ENCODE measurements around the gene ASPG. TPM values are rescaled to one million over a fixed set of nuclear protein-coding genes. Genes with fewer than 3 reads are reported as not detected.
A peak's percentile ranks its signal among the peaks of the same experiment; 100 is the strongest.

Gene ASPG
- total and polyA plus RNA-seq, 12 donors, result 2.8 to 32.0 (median 13.2) TPM

- 3 to 4% methylated on average over 71 of the region's 71 CpGs for WGBS, 2 donors
- Histone ChIP-seq H3K4me3 (peak overlapping the region in 6 of 10 donors; percentile 5 to 51 (median 37)), H3K27ac (no peak overlapping the region), H3K9me3 (no peaks in the 10 kb centered on the region), H3K4me1 (peaks cover 0 to 19% (median 14%) of the 10 kb centered on the region in 9 donors), H3K36me3 (no peaks in the 10 kb centered on the region), H3K27me3 (peaks cover 21 to 79% (median 62%) of the 10 kb centered on the region in 7 donors)
- DNase-seq (peak in 1 of 2 donors; percentile 9), ATAC-seq (no peak)
- intact Hi-C loops (cut with DNase I), result no loop called here
- TF ChIP-seq CTCF (IDR thresholded peaks at IDR 0.05), result no peak
Measured at GRCh38 chr14:104117341-104118005, 32.0 kb downstream of the ASPG start.

- Histone ChIP-seq H3K4me3 (no peak overlapping the region), H3K36me3 (no peaks in the 10 kb centered on the region), H3K27ac (no peak overlapping the region), H3K27me3 (peaks cover 21 to 86% (median 62%) of the 10 kb centered on the region in 7 donors), H3K4me1 (peaks cover 0 to 19% (median 14%) of the 10 kb centered on the region in 9 donors), H3K9me3 (peaks cover 0 to 6% (median 0%) of the 10 kb centered on the region in 11 donors)
- DNase-seq (peak in 1 of 2 donors; percentile 7), ATAC-seq (peak in 1 of 8 donors; percentile 6)
- intact Hi-C loops (cut with DNase I), result no loop called here
- no peak for TF ChIP-seq CTCF (IDR thresholded peaks at IDR 0.05)
- WGBS, 2 donors, result 53 to 64% methylated on average over 30 of the region's 30 CpGs
Measured at GRCh38 chr14:104118006-104118844, 32.7 kb downstream of the ASPG start.

GRCh38 chr14:104119119-104119487 is 33.6 kb downstream of the ASPG start:
- intact Hi-C loops (cut with DNase I), result no loop called here
- no peak for TF ChIP-seq CTCF (IDR thresholded peaks at IDR 0.05)

GRCh38 chr14:104119488-104120251 is 34.2 kb downstream of the ASPG start:
- Histone ChIP-seq H3K4me1 (peaks cover 0 to 19% (median 14%) of the 10 kb centered on the region in 9 donors), H3K27me3 (peaks cover 21 to 78% (median 62%) of the 10 kb centered on the region in 7 donors), H3K9me3 (peaks cover 0 to 21% (median 11%) of the 10 kb centered on the region in 11 donors), H3K36me3 (no peaks in the 10 kb centered on the region), H3K27ac (no peak overlapping the region), H3K4me3 (no peak overlapping the region)
- WGBS, 2 donors, result 64 to 66% methylated on average over 18 of the region's 18 CpGs
- ATAC-seq (no peak), DNase-seq (no peak)
- intact Hi-C loops (cut with DNase I), result no loop called here
- no peak for TF ChIP-seq CTCF (IDR thresholded peaks at IDR 0.05)

More at GRCh38 chr14:104119119-104119487, 33.6 kb downstream of the ASPG start:
- ATAC-seq (no peak), DNase-seq (no peak)
- Histone ChIP-seq H3K27me3 (peaks cover 21 to 84% (median 65%) of the 10 kb centered on the region in 7 donors), H3K36me3 (no peaks in the 10 kb centered on the region), H3K4me3 (no peak overlapping the region), H3K9me3 (peaks cover 0 to 15% (median 7%) of the 10 kb centered on the region in 11 donors), H3K4me1 (peaks cover 0 to 19% (median 14%) of the 10 kb centered on the region in 9 donors), H3K27ac (no peak overlapping the region)
- WGBS, 2 donors, result 65 to 73% methylated on average over 3 of the region's 3 CpGs

All from heart right ventricle (tissue), 16 donors.